Fibroblast of the aortic adventitia (primary cell): Measurements from ENCODE around the gene GATAD2A. TPM values are rescaled to one million over a fixed set of nuclear protein-coding genes. Genes with fewer than 3 reads are reported as not detected.
"Not testable (repeated sequence)": the region's sequence is repeated elsewhere in the genome, so short reads cannot be mapped to it uniquely, and the experiment has no call there.

Source experiments
- DNase-seq: peaks from one replicate; pipeline ENCODE4 v3.0.0-alpha.2; 2010; ENCODE audit warnings: low read depth
- H3K4me3 ChIP-seq: 2 replicates; pipeline ENCODE4 v1.5.1; 2011; ENCODE audit warnings: low read depth, mild to moderate bottlenecking, control low read depth, low read length, moderate library complexity
- CTCF ChIP-seq: IDR thresholded peaks from 2 replicates; pipeline ENCODE4 v1.5.1; 2011; ENCODE audit warnings: mild to moderate bottlenecking, low read length, control low read depth, inconsistent platforms; ENCODE audit not compliant: insufficient read depth
- total RNA-seq: library from RNA; depleted of rRNA; stranded (reverse); fragments of >200 nt; gene quantifications from 2 replicates; pipeline ENCODE4 v1.2.3, GENCODE V29; 2012; ENCODE audit warnings: low replicate concordance

Gene GATAD2A
- total RNA-seq, 1 donor: 46.4 TPM

- TF ChIP-seq CTCF: no peak
- DNase-seq: no peak
- no peak overlapping the region for H3K4me3 ChIP-seq
Measured at GRCh38 chr19:19368087-19368486, 37.4 kb upstream of the GATAD2A start.

GRCh38 chr19:19371059-19371458 is 34.4 kb upstream of the GATAD2A start:
- TF ChIP-seq CTCF: no peak
- no peak overlapping the region for H3K4me3 ChIP-seq
- no peak for DNase-seq

GRCh38 chr19:19372656-19373416 is 32.6 kb upstream of the GATAD2A start:
- H3K4me3 ChIP-seq: no peak overlapping the region
- TF ChIP-seq CTCF: no peak
- peak; percentile 41 for DNase-seq

- TF ChIP-seq CTCF: no peak
- DNase-seq: no peak
- no peak overlapping the region for H3K4me3 ChIP-seq
Measured at GRCh38 chr19:19379527-19379926, 25.9 kb upstream of the GATAD2A start.

GRCh38 chr19:19380316-19380715 is 25.2 kb upstream of the GATAD2A start:
- DNase-seq, H3K4me3 ChIP-seq: not testable (repeated sequence)

- no peak for TF ChIP-seq CTCF
- no peak overlapping the region for H3K4me3 ChIP-seq
- no peak for DNase-seq
Measured at GRCh38 chr19:19381007-19381926, 24.2 kb upstream of the GATAD2A start.

GRCh38 chr19:19382118-19382517 is 23.4 kb upstream of the GATAD2A start:
- no peak for DNase-seq
- H3K4me3 ChIP-seq: no peak overlapping the region
- no peak for TF ChIP-seq CTCF
